NCI-H2081 (cell line): ENCODE data around the gene ELF3.
"Not testable (repeated sequence)": the region's sequence is repeated elsewhere in the genome, so short reads cannot be mapped to it uniquely, and the experiment has no call there.

ENCODE experiments used
- DNase-seq, 2 experiments: peaks; one replicate each; lab custom pipeline; 2025; lab: John Stamatoyannopoulos, UW

ELF3 gene

GRCh38 chr1:202010180-202011015, at the start of gene ELF3:
TSS of gene ELF3 (plus strand) at chr1:202010587. CDS start at chr1:202011137, 550 bp downstream.
- DNase-seq = peak; percentile 97 to 99

DNA sequence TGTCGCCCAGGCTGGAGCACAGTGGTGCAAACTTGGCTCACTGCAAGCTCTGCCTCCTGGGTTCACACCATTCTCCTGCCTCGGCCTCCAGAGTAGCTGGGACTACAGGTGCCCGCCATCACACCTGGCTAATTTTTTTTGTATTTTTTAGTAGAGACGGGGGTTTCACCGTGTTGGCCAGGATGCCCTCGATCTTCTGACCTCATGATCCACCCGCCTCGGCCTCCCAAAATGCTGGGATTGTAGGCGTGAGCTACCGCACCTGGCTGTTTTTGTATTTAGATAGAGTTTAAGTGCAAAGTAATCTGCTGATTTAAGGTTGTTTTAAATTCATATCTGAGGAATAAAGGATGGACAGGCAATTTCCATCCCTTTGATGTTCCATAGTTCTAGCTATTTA, 48.0 kb upstream of the ELF3 start:
- not testable (repeated sequence) for DNase-seq

- DNase-seq = no peak
Measured at GRCh38 chr1:201964261-201964660, 46.1 kb upstream of the ELF3 start.

- DNase-seq = no peak
Measured at GRCh38 chr1:201966171-201966570, 44.2 kb upstream of the ELF3 start.

- DNase-seq = no peak
Measured at GRCh38 chr1:201968202-201968925, 42.0 kb upstream of the ELF3 start.

- DNase-seq = peak in 1 of 2 experiments; percentile 39
Measured at GRCh38 chr1:201970334-201971159, 39.8 kb upstream of the ELF3 start.

DNA sequence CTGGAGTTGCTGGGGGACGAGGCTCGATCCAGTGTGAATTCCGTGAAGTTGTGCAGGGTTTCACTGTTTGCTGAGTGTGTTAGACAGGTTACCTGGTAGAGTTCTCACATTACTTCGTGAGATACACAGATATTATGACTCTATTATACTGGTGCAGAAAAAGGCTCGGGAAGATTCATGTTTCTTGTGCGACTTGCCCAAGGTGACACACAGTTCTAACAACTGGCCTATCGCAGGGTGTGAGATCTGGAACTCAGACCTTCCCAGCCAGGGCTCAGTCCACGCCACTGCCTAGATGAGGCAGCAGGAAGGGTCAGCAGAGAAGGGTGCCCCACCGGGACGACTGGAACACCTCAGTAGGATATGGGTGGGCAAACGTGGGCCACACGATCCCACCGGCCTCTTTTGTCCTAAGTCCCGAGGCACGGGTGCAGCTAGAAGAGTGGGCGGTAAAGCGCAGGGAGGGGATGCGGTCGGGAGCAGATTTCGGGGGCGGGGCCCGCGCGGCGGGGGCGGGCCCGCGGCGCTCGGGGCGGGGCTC, 28.2 kb upstream of the ELF3 start:
- DNase-seq = no peak

- peak; percentile 53 to 86 for DNase-seq
Measured at GRCh38 chr1:201982623-201983379, 27.6 kb upstream of the ELF3 start, which contains the start of gene RNPEP. TSS of gene RNPEP (plus strand) at chr1:201982648. CDS start at chr1:201982667, 19 bp downstream.

DNA sequence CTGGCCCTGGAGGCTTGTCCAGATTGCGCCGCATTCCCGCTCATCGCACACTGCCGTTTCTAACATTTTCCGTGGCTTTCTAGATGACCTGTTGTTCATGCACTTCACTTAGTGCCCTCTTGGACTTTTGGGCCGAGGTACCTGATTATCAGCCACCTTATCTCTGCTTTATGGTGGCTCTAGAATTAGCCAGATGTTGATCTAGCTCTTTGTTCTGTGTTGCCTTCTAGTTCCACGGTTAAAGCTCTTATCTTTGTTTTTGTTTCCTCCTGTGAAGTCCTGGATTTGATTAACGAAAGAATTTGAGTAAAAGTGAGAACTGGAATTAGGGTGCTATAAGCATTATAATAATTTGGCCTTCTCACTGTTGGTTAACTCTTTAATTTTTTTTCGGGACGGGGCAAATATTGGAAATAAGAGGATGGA, 27.0 kb upstream of the ELF3 start:
- no peak for DNase-seq

- no peak for DNase-seq
Measured at GRCh38 chr1:201984446-201984845, 25.9 kb upstream of the ELF3 start.

GRCh38 chr1:201985355-201985754, 25.0 kb upstream of the ELF3 start:
- no peak for DNase-seq

DNA sequence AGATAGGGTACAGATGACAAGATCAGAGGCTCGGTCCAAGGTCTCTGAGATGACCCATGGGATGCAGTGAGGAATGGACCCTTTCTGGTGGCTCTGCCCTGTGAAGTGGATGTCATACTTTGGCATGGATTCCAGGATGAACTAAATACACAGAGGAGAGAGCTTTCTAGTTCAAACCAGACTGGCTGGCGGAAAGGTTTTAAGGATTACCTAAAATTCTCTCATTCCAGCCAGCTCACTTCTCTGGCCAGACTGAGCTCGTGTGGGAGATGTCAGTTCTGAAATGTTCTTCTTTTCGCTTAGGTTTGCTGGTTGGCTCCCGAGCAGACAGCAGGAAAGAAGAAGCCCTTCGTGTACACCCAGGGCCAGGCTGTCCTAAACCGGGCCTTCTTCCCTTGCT, 21.8 kb upstream of the ELF3 start:
- no peak for DNase-seq

DNA sequence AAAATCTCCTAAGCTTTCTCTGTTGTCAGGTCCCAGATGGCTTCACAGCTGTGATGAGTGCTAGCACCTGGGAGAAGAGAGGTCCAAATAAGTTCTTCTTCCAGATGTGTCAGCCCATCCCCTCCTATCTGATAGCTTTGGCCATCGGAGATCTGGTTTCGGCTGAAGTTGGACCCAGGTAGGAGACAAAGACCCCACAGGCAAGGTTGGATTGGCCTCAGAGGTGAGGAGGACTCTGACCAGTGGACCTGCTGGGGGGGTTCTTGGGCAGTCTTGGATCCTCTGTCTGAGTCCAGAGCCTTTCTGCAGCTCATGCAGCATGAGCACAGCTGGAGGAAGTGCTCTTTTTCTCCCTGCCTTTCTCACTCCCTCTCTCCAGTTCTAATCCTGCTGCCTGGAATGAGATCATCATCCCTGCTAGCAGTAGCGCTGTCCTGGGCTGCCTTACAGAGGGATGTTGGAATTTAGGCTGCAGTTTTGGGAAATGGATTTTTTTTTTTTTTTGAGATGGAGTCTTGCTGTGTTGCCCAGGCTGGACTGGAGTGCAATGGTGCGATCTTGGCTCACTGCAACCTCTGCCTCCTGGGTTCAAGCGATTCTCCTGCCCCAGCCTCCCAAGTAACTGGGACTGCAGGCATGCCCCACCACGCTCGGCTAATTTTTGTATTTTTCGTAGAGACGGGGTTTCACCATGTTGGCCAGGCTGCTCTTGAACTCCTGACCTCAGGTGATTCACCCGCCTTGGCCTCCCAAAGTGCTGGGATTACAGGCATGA, 20.8 kb upstream of the ELF3 start:
- DNase-seq = no peak

DNA sequence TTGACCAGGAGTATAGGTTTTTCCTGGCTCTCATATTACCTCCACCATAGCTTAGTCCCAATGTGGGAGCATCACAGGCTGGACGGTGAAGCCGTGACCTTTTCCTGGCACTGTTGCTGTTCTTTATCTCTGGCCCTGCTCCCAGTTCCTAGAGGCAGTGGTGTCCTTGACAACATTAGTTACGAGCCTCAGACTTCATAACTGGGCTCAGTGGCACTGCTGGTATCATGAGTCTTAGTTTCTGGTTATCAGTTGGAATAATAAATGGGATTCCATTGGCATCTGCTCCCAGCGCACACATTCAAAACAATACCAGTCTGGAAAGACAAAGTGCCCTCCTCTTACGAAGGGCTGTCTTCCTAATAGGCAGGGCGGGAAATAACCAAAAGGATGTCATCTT, 20.0 kb upstream of the ELF3 start:
- no peak for DNase-seq

- DNase-seq = peak; percentile 80 to 88
Measured at GRCh38 chr1:201999625-202000238, 10.7 kb upstream of the ELF3 start.

- DNase-seq = no peak
Measured at GRCh38 chr1:202002507-202002906, 7.9 kb upstream of the ELF3 start.

DNA sequence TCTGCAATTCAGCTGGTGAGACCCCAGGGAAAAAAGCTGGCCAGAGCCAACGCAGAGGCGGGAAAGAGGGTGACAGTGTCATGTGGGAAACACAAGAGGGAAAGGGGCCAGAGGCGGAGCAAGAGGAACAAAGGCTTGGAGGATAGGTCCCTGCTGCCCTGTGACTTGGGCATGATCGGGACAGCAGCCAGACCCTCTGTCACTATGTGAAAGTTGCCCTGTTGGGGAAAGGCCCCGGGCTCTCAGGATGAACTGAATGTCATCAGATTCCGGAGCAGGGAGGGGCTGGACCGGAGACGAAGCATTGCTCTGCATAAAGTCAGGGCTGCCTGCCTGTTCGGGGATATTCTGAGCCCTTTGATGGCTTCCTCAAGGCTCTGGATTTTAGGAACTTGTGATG, 5.7 kb upstream of the ELF3 start:
- DNase-seq = no peak

- no peak for DNase-seq
Measured at GRCh38 chr1:202005958-202006357, 4.4 kb upstream of the ELF3 start.

GRCh38 chr1:202007304-202007703, 3.1 kb upstream of the ELF3 start:
- DNase-seq = no peak
